A549 (cell line): ENCODE data around the gene TEX264. TPM values are rescaled to one million over a fixed set of nuclear protein-coding genes. Genes with fewer than 3 reads are reported as not detected.

Experiments
- ATAC-seq, 2 experiments: fragments of 200-7000 bp in 1 of 2; fragments of >200 bp in 1 of 2; cut with Nextera tagmentation in 1 of 2; cut with Tn5 transposase in 1 of 2; 3 replicates each; pipeline versions ENCODE4 v1.8.0 to v1.9.1; 2018 to 2020; ENCODE audit warnings: mild to moderate bottlenecking in 1 of 2, moderate library complexity in 1 of 2
- CTCF ChIA-PET: fragments of 300-600 bp; sonication (Branson Sonifier 250); formaldehyde crosslinking; extraction: SDS; loops from one replicate; lab custom pipeline; 2021; ENCODE audit warnings: antibody characterized with exemption, inconsistent platforms; lab: Yijun Ruan, JAX
- POLR2A ChIA-PET: fragments of 350-600 bp; formaldehyde crosslinking; extraction: SDS; loops from one replicate; lab custom pipeline; 2021; ENCODE audit warnings: antibody characterized with exemption, inconsistent platforms; lab: Yijun Ruan, JAX
- DNase-seq, 2 experiments: peaks; one replicate each; pipeline versions ENCODE4 v3.0.0 to v3.0.0-alpha.2; 2011 to 2016; ENCODE audit warnings: low read depth in 1 of 2, low spot score in 1 of 2
- FAIRE-seq: peaks from 2 replicates; lab custom pipeline; 2011; peaks lifted over from hg19 to GRCh38; lab: Jason Lieb, UNC
- H3K27ac ChIP-seq, 2 experiments: fragments of >200 bp; sonication (Bioruptor Twin); formaldehyde crosslinking; 3 replicates each; pipeline ENCODE4 v1.5.1; 2016 to 2017
- H3K4me1 ChIP-seq: fragments of >200 bp; sonication (Bioruptor Twin); formaldehyde crosslinking; 3 replicates; pipeline ENCODE4 v1.6.1; 2016
- H3K4me2 ChIP-seq: fragments of >200 bp; sonication (Bioruptor Twin); formaldehyde crosslinking; 3 replicates; pipeline ENCODE4 v1.6.1; 2016
- H3K4me3 ChIP-seq: fragments of >200 bp; sonication (Bioruptor Twin); formaldehyde crosslinking; 3 replicates; pipeline ENCODE4 v1.5.1; 2016
- H3K9me3 ChIP-seq: fragments of >200 bp; sonication (Bioruptor Twin); formaldehyde crosslinking; 3 replicates; pipeline ENCODE4 v1.6.1; 2016
- BHLHE40 ChIP-seq: IDR thresholded peaks from 2 replicates; pipeline ENCODE4 v1.6.1; 2012; ENCODE audit warnings: low read depth, low read length, inconsistent platforms
- CBX8 ChIP-seq: fragments of 200-600 bp; sonication (generic); IDR thresholded peaks from 2 replicates; pipeline ENCODE4 v1.6.1; 2016
- EHF ChIP-seq: fragments of 250-450 bp; sonication (Bioruptor Pico); IDR thresholded peaks from 2 replicates; pipeline ENCODE4 v1.5.0; 2020; ENCODE audit warnings: mild to moderate bottlenecking
- FOSB ChIP-seq: fragments of 250-450 bp; sonication (Bioruptor Pico); IDR thresholded peaks from 2 replicates; pipeline ENCODE4 v1.5.0; 2020; ENCODE audit warnings: mild to moderate bottlenecking, moderate library complexity
- GATA3 ChIP-seq: IDR thresholded peaks from 2 replicates; pipeline ENCODE4 v1.6.1; 2012; ENCODE audit warnings: borderline replicate concordance
- KDM5A ChIP-seq: fragments of 200-600 bp; sonication (generic); IDR thresholded peaks from 2 replicates; pipeline ENCODE4 v1.6.1; 2016; ENCODE audit warnings: antibody characterized with exemption, mild to moderate bottlenecking
- MYC ChIP-seq: IDR thresholded peaks from 2 replicates; pipeline ENCODE4 v1.6.1; 2012; ENCODE audit warnings: mild to moderate bottlenecking, inconsistent platforms, low read length, improper control_type of control experiment, borderline replicate concordance
- POLR2A ChIP-seq: IDR thresholded peaks from 2 replicates; pipeline ENCODE4 v1.6.1; 2012; ENCODE audit warnings: mild to moderate bottlenecking, low read length
- RFX5 ChIP-seq: fragments of 450-650 bp; IDR thresholded peaks from 2 replicates; pipeline ENCODE4 v1.7.1; 2014; ENCODE audit warnings: antibody characterized with exemption, mild to moderate bottlenecking, moderate library complexity
- ZFP36 ChIP-seq: fragments of 450-650 bp; IDR thresholded peaks from 2 replicates; pipeline ENCODE4 v1.6.1; 2014; ENCODE audit warnings: borderline replicate concordance; ENCODE audit not compliant: partially characterized antibody
- ZNF302 ChIP-seq: fragments of 250-450 bp; sonication (Bioruptor Pico); IDR thresholded peaks from 2 replicates; pipeline ENCODE4 v1.9.0; 2021; ENCODE audit warnings: inconsistent platforms, mild to moderate bottlenecking, moderate library complexity
- WGBS: methylation state at CpG from one replicate; pipeline ENCODE4 v1.1.6; 2017; ENCODE audit errors: missing lambda C conversion rate; 5-methylcytosine and 5-hydroxymethylcytosine counted together
- polyA plus RNA-seq, 4 experiments: library from polyadenylated mRNA; depleted of rRNA in 3 of 4; stranded (reverse); fragments of >200 nt; fragmentation: RNase III in 1 of 4; extraction: RNeasy Plus Mini Kit Qiagen cat#74134 plus additional on column Dnase treatment in 1 of 4; gene quantifications; 2 replicates in 3 of 4; 3 replicates in 1 of 4; pipeline ENCODE4 v1.2.3, GENCODE V29; 2011 to 2017
- TF ChIP-seq, protein P1 (sequence below): IDR thresholded peaks from 2 replicates; pipeline ENCODE4 v1.6.1; 2012
- TF ChIP-seq, protein P2 (sequence below): fragments of 450-650 bp; IDR thresholded peaks from 2 replicates; pipeline ENCODE4 v1.6.1; 2014; ENCODE audit warnings: antibody characterized with exemption
- TF ChIP-seq, protein P3 (sequence below): fragments of >200 bp; sonication (Bioruptor Twin); formaldehyde crosslinking; IDR thresholded peaks from 2 replicates; pipeline ENCODE4 v1.6.1; 2016
- TF ChIP-seq, protein P4 (sequence below): fragments of 250-450 bp; sonication (Bioruptor Pico); IDR thresholded peaks from 2 replicates; pipeline ENCODE4 v1.5.0; 2021; ENCODE audit warnings: mild to moderate bottlenecking, moderate library complexity, borderline replicate concordance
- TF ChIP-seq, protein P5 (sequence below): fragments of 200-600 bp; sonication (generic); IDR thresholded peaks from 2 replicates; pipeline ENCODE4 v1.6.1; 2016; ENCODE audit warnings: antibody characterized with exemption, mild to moderate bottlenecking, moderate library complexity

The TEX264 gene
- polyA plus RNA-seq, 2 of the 4 experiments (the other 2 are of a cell fraction), result 47.9 to 54.7 TPM

DNA sequence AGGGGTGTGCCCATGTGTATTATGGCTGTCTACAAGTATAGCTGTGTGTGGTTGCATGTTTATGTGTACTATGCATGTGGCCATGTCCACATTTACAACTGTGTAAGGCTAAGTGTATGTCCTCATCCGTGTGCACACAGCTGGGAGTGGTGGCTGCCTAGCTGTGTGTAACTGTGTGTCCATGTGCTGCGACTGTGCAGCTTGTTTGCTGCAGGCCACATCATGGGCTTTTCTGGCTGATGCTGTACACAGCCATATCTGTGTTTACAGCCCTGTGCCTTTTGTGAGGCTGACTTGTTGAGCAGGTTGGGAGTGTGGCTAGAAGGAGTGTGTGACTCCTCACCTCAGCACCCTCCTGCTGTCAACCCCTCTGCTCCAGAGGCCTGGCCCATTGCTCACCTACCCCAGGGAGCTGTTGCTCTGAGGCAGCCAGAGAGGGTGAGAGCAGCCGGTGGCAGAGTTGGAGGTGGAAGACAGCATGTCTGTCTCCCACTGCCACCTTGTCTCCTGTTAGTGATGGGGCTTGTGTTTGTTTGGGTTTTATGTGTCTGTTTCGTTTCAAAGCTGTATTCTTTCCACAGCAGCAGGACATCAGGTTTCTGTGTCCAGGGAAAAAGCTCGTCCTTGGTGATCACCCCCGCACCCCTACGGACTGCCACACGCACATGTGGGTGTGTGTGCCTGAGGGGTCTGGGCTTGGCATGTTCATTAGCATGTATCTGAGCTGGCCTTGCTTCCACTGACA lies 34.4 kb downstream of the TEX264 start:
- no peak for DNase-seq

DNA sequence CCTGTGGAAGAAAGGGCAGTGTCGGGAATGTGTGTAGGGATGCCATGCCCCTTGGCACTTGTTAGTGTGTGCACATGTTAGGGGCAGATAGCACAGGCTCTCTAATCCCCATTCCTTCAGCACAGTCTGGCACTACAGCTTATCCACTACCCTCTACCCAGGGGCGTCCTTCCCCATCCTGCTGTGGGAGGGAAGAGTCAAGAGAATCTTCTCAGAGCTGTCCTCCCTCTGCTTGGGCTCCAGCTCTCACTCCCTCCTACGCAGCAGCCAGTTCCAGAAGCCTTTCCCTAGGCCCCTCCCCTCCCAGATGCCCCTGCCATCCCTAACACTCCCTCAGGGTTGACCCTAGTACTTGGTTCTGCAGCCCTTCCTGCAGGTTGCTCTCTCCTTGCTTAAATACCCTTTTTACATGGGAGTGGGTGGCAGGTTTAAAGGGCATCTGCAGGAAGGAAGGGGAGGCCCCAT lies 35.0 kb downstream of the TEX264 start:
- FAIRE-seq (no peak), ATAC-seq (no peak), DNase-seq (no peak)
- no peaks in the 10 kb centered on the region for H3K9me3 ChIP-seq
- no peak overlapping the region for H3K4me2 ChIP-seq
- ChIA-PET CTCF (interaction anchor here (0.8 to 2.5 kb wide), 6 partner anchors 8 to 94 kb away, joined by 3 to 8 read pairs (median 5); no protein-coding TSS in a partner anchor), POLR2A (no interaction called here)
- H3K27ac ChIP-seq, result no peak overlapping the region
- TF ChIP-seq RFX5, result no peak
- no peak for TF ChIP-seq KDM5A
- no peak for TF ChIP-seq POLR2A
- TF ChIP-seq, protein P1, sequence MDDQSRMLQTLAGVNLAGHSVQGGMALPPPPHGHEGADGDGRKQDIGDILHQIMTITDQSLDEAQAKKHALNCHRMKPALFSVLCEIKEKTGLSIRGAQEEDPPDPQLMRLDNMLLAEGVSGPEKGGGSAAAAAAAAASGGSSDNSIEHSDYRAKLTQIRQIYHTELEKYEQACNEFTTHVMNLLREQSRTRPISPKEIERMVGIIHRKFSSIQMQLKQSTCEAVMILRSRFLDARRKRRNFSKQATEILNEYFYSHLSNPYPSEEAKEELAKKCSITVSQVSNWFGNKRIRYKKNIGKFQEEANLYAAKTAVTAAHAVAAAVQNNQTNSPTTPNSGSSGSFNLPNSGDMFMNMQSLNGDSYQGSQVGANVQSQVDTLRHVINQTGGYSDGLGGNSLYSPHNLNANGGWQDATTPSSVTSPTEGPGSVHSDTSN, result no peak
- no peak for TF ChIP-seq CBX8
- no peak for TF ChIP-seq EHF (CRISPR knock-in tag)
- no peak for TF ChIP-seq GATA3
- TF ChIP-seq ZNF302 (CRISPR knock-in tag), result no peak
- TF ChIP-seq FOSB (CRISPR knock-in tag), result no peak
- TF ChIP-seq, protein P2, sequence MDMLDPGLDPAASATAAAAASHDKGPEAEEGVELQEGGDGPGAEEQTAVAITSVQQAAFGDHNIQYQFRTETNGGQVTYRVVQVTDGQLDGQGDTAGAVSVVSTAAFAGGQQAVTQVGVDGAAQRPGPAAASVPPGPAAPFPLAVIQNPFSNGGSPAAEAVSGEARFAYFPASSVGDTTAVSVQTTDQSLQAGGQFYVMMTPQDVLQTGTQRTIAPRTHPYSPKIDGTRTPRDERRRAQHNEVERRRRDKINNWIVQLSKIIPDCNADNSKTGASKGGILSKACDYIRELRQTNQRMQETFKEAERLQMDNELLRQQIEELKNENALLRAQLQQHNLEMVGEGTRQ, result no peak
- TF ChIP-seq BHLHE40, result no peak
- TF ChIP-seq MYC, result no peak
- TF ChIP-seq, protein P3, sequence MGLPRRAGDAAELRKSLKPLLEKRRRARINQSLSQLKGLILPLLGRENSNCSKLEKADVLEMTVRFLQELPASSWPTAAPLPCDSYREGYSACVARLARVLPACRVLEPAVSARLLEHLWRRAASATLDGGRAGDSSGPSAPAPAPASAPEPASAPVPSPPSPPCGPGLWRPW, result no peak
- WGBS, result 61% methylated on average over 2 of the region's 3 CpGs
- H3K4me3 ChIP-seq, result no peak overlapping the region
- H3K4me1 ChIP-seq, result no peaks in the 10 kb centered on the region

More for the DNA sequence above, 34.4 kb downstream of the TEX264 start:
- WGBS, result 77% methylated on average over 5 of the region's 8 CpGs
- no peak overlapping the region for H3K27ac ChIP-seq
- ChIA-PET POLR2A (no interaction called here), CTCF (interaction anchor here (0.8 to 2.1 kb wide), 5 partner anchors 14 to 95 kb away, joined by 3 to 8 read pairs (median 4); no protein-coding TSS in a partner anchor)
- H3K4me2 ChIP-seq, result no peak overlapping the region
- no peaks in the 10 kb centered on the region for H3K4me1 ChIP-seq
- TF ChIP-seq, protein P4, sequence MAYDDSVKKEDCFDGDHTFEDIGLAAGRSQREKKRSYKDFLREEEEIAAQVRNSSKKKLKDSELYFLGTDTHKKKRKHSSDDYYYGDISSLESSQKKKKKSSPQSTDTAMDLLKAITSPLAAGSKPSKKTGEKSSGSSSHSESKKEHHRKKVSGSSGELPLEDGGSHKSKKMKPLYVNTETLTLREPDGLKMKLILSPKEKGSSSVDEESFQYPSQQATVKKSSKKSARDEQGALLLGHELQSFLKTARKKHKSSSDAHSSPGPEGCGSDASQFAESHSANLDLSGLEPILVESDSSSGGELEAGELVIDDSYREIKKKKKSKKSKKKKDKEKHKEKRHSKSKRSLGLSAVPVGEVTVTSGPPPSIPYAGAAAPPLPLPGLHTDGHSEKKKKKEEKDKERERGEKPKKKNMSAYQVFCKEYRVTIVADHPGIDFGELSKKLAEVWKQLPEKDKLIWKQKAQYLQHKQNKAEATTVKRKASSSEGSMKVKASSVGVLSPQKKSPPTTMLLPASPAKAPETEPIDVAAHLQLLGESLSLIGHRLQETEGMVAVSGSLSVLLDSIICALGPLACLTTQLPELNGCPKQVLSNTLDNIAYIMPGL (CRISPR knock-in tag), result no peak
- TF ChIP-seq ZFP36, result no peak
- ATAC-seq (no peak), FAIRE-seq (no peak)
- H3K4me3 ChIP-seq, result no peak overlapping the region
- no peaks in the 10 kb centered on the region for H3K9me3 ChIP-seq

DNA sequence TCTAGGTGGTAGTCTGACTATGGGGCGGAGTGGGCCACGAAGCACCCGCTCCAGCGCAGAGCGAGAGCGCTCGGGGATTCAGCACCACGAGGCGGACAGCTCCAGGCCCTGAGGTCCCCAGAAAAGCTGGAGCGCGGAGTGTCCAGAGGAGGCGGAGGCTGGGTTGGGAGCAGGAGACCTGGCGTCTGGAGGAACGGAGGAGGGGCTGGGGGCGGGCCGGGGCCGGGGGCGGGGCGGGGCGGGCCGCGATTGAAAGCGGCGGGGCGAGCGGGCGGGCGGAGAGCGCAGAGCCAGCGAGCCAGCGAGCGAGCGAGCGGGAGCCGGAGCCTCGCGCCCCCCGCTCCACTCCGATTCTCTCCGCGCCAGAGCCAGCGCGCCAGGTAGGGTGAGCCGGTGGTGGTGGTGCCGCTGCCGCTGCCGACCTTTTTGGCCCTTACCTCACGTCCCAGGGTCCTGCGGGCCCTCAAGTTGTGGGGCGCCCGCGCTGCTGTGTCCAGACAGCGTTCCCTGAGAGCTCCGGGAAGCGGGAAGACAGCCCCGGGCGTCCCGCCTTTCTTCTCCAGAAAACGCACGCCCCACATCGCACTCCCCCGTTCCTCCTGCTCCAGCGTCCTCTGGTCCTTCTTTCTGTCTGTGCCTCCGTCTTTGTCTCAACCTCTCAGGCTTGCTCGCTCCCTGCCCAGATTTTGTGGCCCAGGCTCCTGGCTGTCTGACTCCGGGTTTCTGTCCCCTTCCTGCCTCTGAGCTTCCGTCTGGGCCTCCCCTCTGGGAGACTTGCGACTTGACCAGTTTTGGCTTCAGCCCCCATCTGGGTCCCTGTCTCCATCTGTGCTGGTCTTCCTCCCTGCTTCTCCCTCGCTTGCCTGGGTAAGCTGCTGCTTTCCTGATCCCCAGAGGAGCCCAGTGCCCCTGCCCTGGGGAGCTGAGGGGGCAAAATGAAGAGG lies 36.0 kb downstream of the TEX264 start, which contains the start of gene GRM2:
TSS of gene GRM2 (plus strand) at position 281 of the 944 bp plus-strand sequence. CDS start 1,916 bp downstream, outside the sequence.
- TF ChIP-seq, protein P3, result no peak
- TF ChIP-seq, protein P5, sequence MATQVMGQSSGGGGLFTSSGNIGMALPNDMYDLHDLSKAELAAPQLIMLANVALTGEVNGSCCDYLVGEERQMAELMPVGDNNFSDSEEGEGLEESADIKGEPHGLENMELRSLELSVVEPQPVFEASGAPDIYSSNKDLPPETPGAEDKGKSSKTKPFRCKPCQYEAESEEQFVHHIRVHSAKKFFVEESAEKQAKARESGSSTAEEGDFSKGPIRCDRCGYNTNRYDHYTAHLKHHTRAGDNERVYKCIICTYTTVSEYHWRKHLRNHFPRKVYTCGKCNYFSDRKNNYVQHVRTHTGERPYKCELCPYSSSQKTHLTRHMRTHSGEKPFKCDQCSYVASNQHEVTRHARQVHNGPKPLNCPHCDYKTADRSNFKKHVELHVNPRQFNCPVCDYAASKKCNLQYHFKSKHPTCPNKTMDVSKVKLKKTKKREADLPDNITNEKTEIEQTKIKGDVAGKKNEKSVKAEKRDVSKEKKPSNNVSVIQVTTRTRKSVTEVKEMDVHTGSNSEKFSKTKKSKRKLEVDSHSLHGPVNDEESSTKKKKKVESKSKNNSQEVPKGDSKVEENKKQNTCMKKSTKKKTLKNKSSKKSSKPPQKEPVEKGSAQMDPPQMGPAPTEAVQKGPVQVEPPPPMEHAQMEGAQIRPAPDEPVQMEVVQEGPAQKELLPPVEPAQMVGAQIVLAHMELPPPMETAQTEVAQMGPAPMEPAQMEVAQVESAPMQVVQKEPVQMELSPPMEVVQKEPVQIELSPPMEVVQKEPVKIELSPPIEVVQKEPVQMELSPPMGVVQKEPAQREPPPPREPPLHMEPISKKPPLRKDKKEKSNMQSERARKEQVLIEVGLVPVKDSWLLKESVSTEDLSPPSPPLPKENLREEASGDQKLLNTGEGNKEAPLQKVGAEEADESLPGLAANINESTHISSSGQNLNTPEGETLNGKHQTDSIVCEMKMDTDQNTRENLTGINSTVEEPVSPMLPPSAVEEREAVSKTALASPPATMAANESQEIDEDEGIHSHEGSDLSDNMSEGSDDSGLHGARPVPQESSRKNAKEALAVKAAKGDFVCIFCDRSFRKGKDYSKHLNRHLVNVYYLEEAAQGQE, result 0 out of 2 replicates have a peak, but pooled peaks have one; percentile 51
- FAIRE-seq, result no peak
- 67% methylated on average over 8 of the region's 69 CpGs for WGBS
- H3K27ac ChIP-seq, result no peak within 1 kb of the TSS
- no peak within 1 kb of the TSS for H3K4me3 ChIP-seq
- H3K9me3 ChIP-seq, result no peaks in the 10 kb centered on the region
- POLR2A ChIA-PET, result no interaction called here
- H3K4me2 ChIP-seq, result no peak within 1 kb of the TSS
- CTCF ChIA-PET, result interaction anchor here (1.6 to 2.5 kb wide), 4 partner anchors 9 to 93 kb away, joined by 3 to 6 read pairs (median 5); no protein-coding TSS in a partner anchor
- DNase-seq, result no peak
- ATAC-seq, result no peak; a peak in 1 of 6 replicates
- H3K4me1 ChIP-seq, result no peaks in the 10 kb centered on the region
